Heart left ventricle (tissue), 16 donors: ENCODE results near the gene TSPAN11. TPM values are rescaled to one million over a fixed set of nuclear protein-coding genes. Genes with fewer than 3 reads are reported as not detected.

ENCODE experiments used
- ATAC-seq, 4 donors: fragments of 200-7000 bp; cut with Tn5 transposase; one replicate each; pipeline ENCODE4 v1.9.1; 2020 to 2022; ENCODE audit warnings: moderate library complexity in 4 of 4, mild to moderate bottlenecking in 3 of 4, moderate number of reproducible peaks in 1 of 4
- DNase-seq, 5 donors: peaks; one replicate each; pipeline ENCODE4 v3.0.0-alpha.2; 2020
- H3K27ac ChIP-seq, 12 donors: fragments of 200-600 bp; sonication (generic) in 4 of 12; one replicate each; pipeline versions ENCODE4 v1.5.0 to v1.8.0; 2016 to 2022; ENCODE audit warnings: mild to moderate bottlenecking in 2 of 12
- H3K27me3 ChIP-seq, 9 donors: fragments of 200-600 bp; sonication (generic) in 2 of 9; one replicate each; pipeline versions ENCODE4 v1.5.1 to v1.8.0; 2016 to 2022; ENCODE audit warnings: mild to moderate bottlenecking in 3 of 9
- H3K36me3 ChIP-seq, 9 donors: fragments of 200-600 bp; sonication (generic) in 2 of 9; one replicate each; pipeline versions ENCODE4 v1.5.0 to v1.8.0; 2018 to 2022; ENCODE audit warnings: mild to moderate bottlenecking in 2 of 9
- H3K4me1 ChIP-seq, 12 donors: fragments of 200-600 bp; sonication (generic) in 4 of 12; one replicate each; pipeline versions ENCODE4 v1.5.0 to v1.8.0; 2016 to 2022; ENCODE audit warnings: mild to moderate bottlenecking in 3 of 12
- H3K4me3 ChIP-seq, 12 donors: fragments of 200-600 bp; sonication (generic) in 4 of 12; one replicate each; pipeline versions ENCODE4 v1.5.0 to v1.8.0; 2017 to 2022; ENCODE audit warnings: mild to moderate bottlenecking in 9 of 12, moderate library complexity in 4 of 12
- H3K9me3 ChIP-seq, 12 donors: fragments of 200-600 bp; sonication (generic) in 4 of 12; one replicate each; pipeline versions ENCODE4 v1.5.0 to v1.8.0; 2016 to 2022; ENCODE audit warnings: mild to moderate bottlenecking in 1 of 12
- POLR2A ChIP-seq, 2 donors: fragments of 450-650 bp; IDR thresholded peaks; one replicate each; pipeline ENCODE4 v1.6.1; 2017; ENCODE audit warnings: antibody characterized with exemption in 2 of 2, mild to moderate bottlenecking in 2 of 2, moderate library complexity in 2 of 2
- WGBS, 4 donors: extraction: QIAGEN DNeasy Blood & Tissue Kit in 2 of 4; methylation state at CpG; one replicate each; pipeline versions ENCODE4 v1.1.5 to v1.1.7; 2013 to 2018; 5-methylcytosine and 5-hydroxymethylcytosine counted together
- intact Hi-C, 10 donors: fragments of 100-400 bp; cut with DNase I; formaldehyde crosslinking; loops; one replicate each; pipeline versions ENCODE4 v1.11.1 to v1.14.2; 2022
- polyA plus RNA-seq, 2 donors: library from polyadenylated mRNA; stranded (reverse); fragments of 200-250 nt; gene quantifications; one replicate each; pipeline ENCODE4 v1.2.3, GENCODE V29; 2013
- total RNA-seq, 9 donors: library from RNA; depleted of rRNA in 2 of 9; stranded (reverse); fragments of >200 nt in 2 of 9; fragmentation: NEBNext Ultra II Directional in 3 of 9; extraction: Animal tissue kit (Norgen Biotek cat#: 25700) in 3 of 9; gene quantifications; one replicate each; pipeline versions ENCODE4 v1.1.0 to v1.2.4, GENCODE V29; 2016 to 2023
- TF ChIP-seq, protein P1 (sequence below), 12 donors: fragments of 200-600 bp; sonication (generic) in 4 of 12; IDR thresholded peaks; one replicate each; pipeline versions ENCODE4 v1.5.0 to v1.8.0; 2018 to 2022; ENCODE audit warnings: antibody characterized with exemption in 12 of 12, mild to moderate bottlenecking in 5 of 12
- donor health status: ischemic (EF 13 %, LVEDD 7.1; RV severe dilation, severe dysfunction).
- donor health status: healthy with polysubstance abuse.
- donor health status: DM: no; HTN: yes; CAD: no.
- donor health status: DM: no; HTN: no; CAD: no.
- donor health status: ischemic (EF 25% LVEDD 6.9; RV normal size, moderate dysfunction).
- donor health status: ischemic (EF 25% LVEDD 5.7; RV mildly dilated, moderate dysfunction).
- donor health status: healthy.
- donor health status: DM: yes; HTN: yes; CAD: no.
- donor health status: ischemic (EF 35%, LVEDD 5.7; RV mildly dilated, moderate dysfunction).
- donor health status: nonischemic (EF 11% LVEDD 7.7; RV severe dilation, severe dysfunction).
- donor health status: DM: yes; HTN: yes; CAD: no.
- donor health status: PGD.
- donor health status: ischemic (EF 29% LVEDD 5.4; RV normal size, mild dysfunction).
- donor health status: nonischemic (EF 23%, LVEDD 6.1; RV moderate dilation, normal function).

TSPAN11 gene
- total and polyA plus RNA-seq, 11 donors, result 0.49 to 4.2 (median 1.9) TPM

DNA sequence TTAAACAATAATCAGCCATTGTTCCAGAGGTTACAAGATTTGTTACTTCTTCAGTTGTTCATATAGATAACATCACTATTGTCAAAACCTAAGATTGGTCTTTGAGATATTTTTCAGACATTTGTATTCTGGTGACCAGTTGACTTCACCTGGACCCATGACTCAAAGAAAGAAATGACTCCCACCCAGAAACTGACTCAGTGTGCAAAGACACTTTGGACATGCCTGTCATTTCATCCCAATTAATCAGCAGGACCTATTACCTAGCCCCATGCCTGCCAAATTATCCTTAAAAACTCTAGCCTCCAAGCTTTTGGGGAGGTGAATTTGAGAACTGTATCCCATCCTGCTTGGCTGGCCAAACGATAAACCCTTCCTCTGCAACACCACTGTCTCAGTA, 27.7 kb upstream of the TSPAN11 start:
- intact Hi-C loops, result no loop called here
- H3K4me1 ChIP-seq, result no peaks in the 10 kb centered on the region
- DNase-seq, result no peak

DNA sequence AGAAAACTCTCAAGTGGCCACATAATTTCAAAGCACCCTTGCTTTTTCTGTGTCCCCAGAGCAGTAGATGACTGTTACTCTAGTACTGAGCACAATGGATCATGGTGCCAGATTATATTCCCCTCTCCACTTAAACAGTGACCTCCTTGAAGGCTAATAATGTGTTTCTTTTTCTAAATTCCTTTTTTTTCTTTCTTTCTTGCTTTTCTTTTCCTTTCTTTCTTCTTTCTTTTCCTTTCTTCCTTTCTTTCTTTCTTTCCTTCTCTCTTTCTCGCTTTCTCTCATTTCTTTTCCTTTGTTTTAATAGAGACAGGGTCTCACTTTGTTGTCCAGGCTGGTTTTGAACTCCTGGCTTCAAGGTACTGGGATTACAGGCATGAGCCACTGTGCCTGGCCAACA, 26.2 kb upstream of the TSPAN11 start:
- 90 to 95% (median 92%) methylated on average over 1 of the region's 1 CpG for WGBS, 4 donors
- TF ChIP-seq POLR2A (IDR thresholded peaks at IDR 0.05), result no peak
- TF ChIP-seq, protein P1, sequence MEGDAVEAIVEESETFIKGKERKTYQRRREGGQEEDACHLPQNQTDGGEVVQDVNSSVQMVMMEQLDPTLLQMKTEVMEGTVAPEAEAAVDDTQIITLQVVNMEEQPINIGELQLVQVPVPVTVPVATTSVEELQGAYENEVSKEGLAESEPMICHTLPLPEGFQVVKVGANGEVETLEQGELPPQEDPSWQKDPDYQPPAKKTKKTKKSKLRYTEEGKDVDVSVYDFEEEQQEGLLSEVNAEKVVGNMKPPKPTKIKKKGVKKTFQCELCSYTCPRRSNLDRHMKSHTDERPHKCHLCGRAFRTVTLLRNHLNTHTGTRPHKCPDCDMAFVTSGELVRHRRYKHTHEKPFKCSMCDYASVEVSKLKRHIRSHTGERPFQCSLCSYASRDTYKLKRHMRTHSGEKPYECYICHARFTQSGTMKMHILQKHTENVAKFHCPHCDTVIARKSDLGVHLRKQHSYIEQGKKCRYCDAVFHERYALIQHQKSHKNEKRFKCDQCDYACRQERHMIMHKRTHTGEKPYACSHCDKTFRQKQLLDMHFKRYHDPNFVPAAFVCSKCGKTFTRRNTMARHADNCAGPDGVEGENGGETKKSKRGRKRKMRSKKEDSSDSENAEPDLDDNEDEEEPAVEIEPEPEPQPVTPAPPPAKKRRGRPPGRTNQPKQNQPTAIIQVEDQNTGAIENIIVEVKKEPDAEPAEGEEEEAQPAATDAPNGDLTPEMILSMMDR (IDR thresholded peaks at IDR 0.05), result no peak
- no peak for ATAC-seq
- Histone ChIP-seq H3K4me3 (no peak overlapping the region), H3K9me3 (no peaks in the 10 kb centered on the region), H3K27ac (no peak overlapping the region), H3K27me3 (peaks cover 0 to 12% (median 0%) of the 10 kb centered on the region in 9 donors), H3K4me1 (no peaks in the 10 kb centered on the region), H3K36me3 (no peaks in the 10 kb centered on the region)
- intact Hi-C loops, result no loop called here
- no peak for DNase-seq

More for the DNA sequence above, 27.7 kb upstream of the TSPAN11 start:
- H3K9me3 ChIP-seq, result no peaks in the 10 kb centered on the region
- 77 to 100% (median 92%) methylated on average over 1 of the region's 1 CpG for WGBS, 4 donors
- peaks cover 0 to 12% (median 0%) of the 10 kb centered on the region in 9 donors for H3K27me3 ChIP-seq
- no peak for ATAC-seq
- TF ChIP-seq POLR2A (IDR thresholded peaks at IDR 0.05), result no peak
- TF ChIP-seq, protein P1 (IDR thresholded peaks at IDR 0.05), result no peak
- H3K27ac ChIP-seq, result no peak overlapping the region
- no peaks in the 10 kb centered on the region for H3K36me3 ChIP-seq
- no peak overlapping the region for H3K4me3 ChIP-seq

DNA sequence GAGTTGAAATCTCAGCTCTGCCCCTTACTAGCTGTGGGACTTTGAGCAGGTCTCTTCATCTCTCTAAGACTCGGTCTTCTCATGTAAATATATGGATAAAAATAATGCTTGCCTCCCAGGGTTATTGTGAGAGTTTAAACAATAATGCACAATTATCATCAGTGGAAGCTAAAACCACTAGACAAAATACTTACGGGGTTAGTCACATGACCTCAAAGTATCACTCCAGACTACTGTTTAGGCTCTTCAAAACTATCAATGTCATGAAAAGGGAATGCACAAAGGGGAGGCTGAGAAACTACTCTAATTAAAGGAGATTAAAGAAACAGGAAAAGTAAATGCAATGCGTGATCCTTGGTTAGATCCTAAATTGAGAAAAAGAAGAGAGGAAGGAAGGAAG, 24.5 kb upstream of the TSPAN11 start:
- no peak for ATAC-seq
- TF ChIP-seq POLR2A (IDR thresholded peaks at IDR 0.05), result no peak
- 62 to 76% (median 64%) methylated on average over 3 of the region's 3 CpGs for WGBS, 4 donors

DNA sequence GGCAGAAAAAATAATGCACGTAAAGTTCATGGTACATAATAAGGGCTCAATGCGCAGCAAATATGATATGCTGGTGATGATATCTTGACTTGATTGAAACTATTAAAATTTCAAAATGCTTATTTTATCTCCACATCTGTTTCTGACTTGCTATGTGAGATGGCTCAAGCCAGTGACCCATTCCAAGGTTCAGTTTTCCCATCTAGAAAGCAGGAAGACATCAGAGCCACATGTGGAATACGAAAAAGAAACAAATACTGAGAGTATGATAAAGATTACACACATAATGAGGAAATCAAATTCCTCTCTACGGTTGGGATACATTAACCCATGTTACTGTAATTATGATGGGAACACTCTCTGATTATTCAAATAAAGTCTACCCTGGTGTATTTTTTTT, 24.0 kb upstream of the TSPAN11 start:
- Histone ChIP-seq H3K9me3 (no peaks in the 10 kb centered on the region), H3K27me3 (peaks cover 0 to 12% (median 0%) of the 10 kb centered on the region in 9 donors), H3K27ac (no peak overlapping the region), H3K4me1 (no peaks in the 10 kb centered on the region), H3K4me3 (no peak overlapping the region), H3K36me3 (no peaks in the 10 kb centered on the region)
- WGBS, 4 donors, result 49 to 82% (median 74%) methylated on average over 4 of the region's 4 CpGs
- ATAC-seq, result no peak
- no peak for DNase-seq
- TF ChIP-seq, protein P1 (IDR thresholded peaks at IDR 0.05), result no peak
- no peak for TF ChIP-seq POLR2A (IDR thresholded peaks at IDR 0.05)
- intact Hi-C loops, result no loop called here

More for the DNA sequence above, 24.5 kb upstream of the TSPAN11 start:
- Histone ChIP-seq H3K4me1 (no peaks in the 10 kb centered on the region), H3K27me3 (peaks cover 0 to 12% (median 0%) of the 10 kb centered on the region in 9 donors), H3K4me3 (no peak overlapping the region), H3K36me3 (no peaks in the 10 kb centered on the region), H3K9me3 (no peaks in the 10 kb centered on the region), H3K27ac (no peak overlapping the region)
- intact Hi-C loops, result no loop called here
- no peak for DNase-seq

DNA sequence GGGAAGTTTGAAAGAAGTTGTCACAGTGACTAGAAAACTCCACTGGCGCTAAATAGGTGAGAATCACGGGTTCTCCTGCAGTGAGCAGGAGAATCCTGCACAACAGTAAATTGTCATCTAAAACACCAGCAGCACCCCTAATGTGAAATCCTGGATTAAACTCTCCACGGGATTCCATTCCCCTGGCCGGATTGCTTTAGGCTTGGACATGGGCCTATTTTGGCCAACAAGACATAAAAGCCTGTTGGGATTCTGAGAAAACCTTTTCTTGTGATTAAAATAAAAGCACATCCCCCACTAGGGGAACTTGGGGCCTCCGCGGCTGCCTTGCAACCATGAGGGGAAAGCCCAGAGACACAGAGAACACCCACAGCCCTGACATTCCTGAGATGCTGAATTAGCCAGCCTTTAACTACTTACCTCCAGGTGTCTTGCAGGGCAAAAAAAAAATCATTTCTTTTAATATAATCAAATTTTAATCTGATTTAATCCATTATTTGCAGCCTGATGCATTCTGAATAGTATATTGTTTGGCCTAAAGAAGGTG, 21.0 kb upstream of the TSPAN11 start:
- Histone ChIP-seq H3K27me3 (peaks cover 0 to 7% (median 0%) of the 10 kb centered on the region in 9 donors), H3K9me3 (no peaks in the 10 kb centered on the region), H3K27ac (no peak overlapping the region), H3K36me3 (no peaks in the 10 kb centered on the region), H3K4me1 (peaks cover 0 to 13% (median 0%) of the 10 kb centered on the region in 12 donors), H3K4me3 (no peak overlapping the region)
- WGBS, 4 donors, result 77 to 91% (median 83%) methylated on average over 6 of the region's 6 CpGs
- no peak for TF ChIP-seq POLR2A (IDR thresholded peaks at IDR 0.05)
- TF ChIP-seq, protein P1 (IDR thresholded peaks at IDR 0.05), result no peak
- intact Hi-C loops, result no loop called here
- ATAC-seq, result no peak
- DNase-seq, result no peak
